ENCODE results near the gene ODAM.
A peak's percentile ranks its signal among the peaks of the same experiment; 100 is the strongest.
"Not testable (repeated sequence)": the region's sequence is repeated elsewhere in the genome, so short reads cannot be mapped to it uniquely, and the experiment has no call there.

Gene ODAM, protein sequence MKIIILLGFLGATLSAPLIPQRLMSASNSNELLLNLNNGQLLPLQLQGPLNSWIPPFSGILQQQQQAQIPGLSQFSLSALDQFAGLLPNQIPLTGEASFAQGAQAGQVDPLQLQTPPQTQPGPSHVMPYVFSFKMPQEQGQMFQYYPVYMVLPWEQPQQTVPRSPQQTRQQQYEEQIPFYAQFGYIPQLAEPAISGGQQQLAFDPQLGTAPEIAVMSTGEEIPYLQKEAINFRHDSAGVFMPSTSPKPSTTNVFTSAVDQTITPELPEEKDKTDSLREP

DNA sequence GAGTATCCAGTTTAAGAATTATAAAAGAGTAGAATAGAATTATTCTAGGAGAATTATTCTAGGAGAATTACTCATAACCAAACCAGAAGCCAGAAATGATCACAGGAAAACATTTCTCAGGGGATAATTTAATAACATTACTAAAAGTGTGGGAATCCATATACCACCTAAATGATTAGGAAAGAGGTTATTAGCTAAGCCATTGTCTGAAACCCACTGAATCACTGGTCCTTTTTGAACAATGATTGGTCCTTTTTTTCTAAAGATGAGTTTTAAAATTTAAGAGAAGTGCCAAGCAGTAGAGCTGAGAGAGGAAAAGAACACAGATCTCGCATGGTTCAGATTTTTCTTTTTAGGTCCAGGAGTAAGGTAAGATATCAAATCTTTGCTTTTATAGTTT, at the start of gene ODAM:
Gene ODAM (plus strand): TSS at position 301 of the 400 bp plus-strand sequence. CDS start 819 bp downstream, outside the sequence.
- no peak for DNase-seq

DNA sequence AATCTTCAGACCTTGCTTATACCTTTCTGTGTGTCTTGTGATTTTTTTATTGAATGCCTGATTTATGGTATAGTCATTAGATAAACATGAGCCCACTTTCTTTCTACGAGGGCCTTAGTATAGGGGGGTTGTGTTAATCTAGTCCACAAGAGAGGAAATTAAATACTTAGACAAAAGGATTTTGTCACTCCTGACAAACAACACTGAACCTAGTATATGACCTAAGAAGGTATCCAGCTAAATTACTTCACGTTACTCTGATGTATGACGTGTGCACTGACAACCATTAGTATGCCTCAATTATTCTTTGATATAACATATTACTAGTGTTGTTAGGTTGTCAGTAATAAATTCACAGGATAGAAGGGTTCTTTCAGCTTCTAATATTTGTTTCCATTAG, 44.3 kb upstream of the ODAM start:
- no peak for DNase-seq

DNA sequence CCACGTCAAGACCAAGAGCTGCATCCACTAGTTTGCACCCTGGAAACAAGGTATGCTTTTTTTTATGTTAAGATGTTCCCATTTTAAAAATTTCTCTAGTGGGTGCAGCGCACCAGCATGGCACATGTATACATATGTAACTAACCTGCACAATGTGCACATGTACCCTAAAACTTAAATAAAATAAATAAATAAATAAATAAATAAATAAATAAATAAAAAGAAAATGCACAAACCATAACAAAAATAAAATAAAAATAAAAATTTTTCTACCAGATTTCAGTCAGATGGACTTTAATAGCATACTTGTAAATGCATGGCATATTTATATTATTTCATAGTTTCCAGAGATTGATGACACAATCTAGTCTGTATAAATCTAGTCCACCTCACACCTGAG, 43.4 kb upstream of the ODAM start:
- DNase-seq: no peak

DNA sequence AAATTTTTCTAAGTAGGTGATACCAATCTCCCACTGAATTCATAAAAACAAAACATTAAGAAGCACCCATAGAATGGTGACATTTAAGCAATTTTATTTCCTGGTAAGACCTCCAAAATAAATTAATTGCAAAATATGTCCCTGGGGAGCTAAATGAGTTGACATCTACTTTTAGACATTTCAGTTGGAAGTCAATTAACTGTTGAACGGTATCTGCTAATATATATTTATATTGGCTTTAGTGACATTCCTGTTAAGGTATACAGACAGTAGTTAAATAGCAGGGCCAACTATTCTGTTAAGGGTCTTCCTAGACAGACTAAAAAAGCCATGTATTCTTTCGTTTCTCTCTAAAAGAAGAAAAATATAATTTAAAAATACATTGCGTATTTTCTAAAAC, 41.6 kb upstream of the ODAM start, which contains the start of gene PRR27:
Gene PRR27 (plus strand): TSS at position 301 of the 400 bp plus-strand sequence. CDS start 139 bp downstream, outside the sequence.
- DNase-seq: no peak

DNA sequence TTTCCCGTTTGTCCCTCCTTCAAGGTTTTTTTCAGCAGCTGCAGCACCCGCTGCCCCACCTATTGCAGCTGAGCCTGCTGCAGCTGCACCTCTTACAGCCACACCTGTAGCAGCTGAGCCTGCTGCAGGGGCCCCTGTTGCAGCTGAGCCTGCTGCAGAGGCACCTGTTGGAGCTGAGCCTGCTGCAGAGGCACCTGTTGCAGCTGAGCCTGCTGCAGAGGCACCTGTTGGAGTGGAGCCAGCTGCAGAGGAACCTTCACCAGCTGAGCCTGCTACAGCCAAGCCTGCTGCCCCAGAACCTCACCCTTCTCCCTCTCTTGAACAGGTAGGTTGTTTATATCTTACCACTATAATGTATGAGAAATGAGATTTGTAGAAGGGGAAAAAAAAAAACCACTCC, 36.9 kb upstream of the ODAM start:
- no peak for DNase-seq

DNA sequence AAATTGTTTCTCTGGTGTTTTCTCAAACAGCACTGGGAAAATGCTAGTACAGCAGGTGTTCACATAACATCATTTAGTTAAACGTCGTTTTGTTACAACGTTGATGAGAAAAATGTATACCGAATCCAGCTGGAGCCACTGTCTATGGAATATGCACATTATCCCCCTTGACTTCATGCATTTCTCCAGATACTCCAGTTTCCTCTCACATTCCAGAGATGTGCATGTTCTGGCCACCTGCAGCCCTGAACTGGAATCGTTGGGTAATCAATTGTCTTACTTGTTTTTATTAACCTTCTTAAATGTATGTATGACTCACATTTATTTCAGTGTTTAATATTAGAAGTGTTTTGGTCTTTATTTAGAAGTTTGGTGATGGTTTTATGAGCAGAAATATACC, 18.4 kb upstream of the ODAM start:
- DNase-seq: no peak

DNA sequence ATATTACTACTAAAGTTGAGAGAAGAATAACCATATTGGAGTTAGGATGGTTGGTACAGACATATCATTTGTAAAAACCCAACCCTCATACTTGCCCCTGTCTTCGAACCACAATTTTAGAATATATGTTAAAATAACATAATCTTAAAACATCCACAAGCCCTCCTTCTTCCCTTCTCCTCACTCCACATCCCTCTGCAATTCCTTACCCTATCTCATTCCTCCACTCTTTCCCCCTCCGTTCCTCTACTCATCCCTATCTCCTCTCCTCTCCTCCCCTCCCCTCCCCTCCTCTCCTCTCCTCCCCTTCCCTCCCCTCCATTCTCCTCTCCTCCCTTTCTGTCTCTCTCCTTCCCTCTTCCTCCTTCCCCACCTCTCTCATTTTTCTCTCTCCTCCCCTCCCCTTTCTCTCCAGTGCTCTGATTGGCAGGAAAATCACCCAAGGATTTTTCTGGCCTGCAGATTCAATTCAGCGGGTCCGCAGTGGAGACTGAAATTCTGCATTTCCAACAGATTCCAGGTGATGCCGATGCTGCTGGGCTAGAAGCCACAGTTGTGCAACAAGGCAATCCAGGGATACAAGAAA, 17.4 kb upstream of the ODAM start:
- DNase-seq: no peak

DNA sequence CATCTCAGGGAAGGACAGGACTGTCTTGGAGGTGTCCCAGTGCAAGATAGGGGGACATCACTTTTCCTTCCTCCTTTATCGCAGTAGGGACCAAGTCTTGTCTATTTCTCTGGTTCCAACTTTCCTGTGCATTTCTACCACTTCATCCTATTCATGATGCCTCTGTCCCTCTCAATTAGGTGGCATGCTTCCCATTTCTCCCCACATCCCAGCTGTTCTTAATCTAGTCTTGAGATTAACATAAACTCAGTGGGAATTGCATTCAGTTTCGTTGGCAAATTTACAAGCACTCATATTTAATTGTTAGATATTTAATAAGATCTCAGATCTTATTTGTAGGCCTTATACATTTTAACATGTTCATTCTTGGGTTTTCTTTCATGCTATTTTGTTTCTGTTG, 15.7 kb upstream of the ODAM start:
- no peak for DNase-seq

DNA sequence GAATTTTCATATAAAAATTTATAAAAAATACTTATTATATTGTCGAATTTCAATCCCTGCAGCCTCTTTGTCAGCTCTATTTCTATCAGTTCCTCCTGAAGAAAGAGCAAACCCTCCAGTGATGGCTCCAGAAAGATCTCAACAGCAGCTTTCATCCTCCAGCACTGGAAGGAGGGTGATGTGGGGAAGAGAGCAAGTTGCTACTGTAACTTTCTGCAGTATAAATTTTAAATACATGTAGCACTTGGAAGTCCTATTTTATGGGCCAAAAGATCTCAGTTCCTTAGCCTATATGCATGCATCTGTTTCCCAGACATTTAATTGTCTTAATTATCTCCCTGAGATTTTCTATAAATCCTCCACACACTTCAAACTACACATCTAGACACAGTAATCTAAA, 13.7 kb upstream of the ODAM start:
- DNase-seq: no peak

DNA sequence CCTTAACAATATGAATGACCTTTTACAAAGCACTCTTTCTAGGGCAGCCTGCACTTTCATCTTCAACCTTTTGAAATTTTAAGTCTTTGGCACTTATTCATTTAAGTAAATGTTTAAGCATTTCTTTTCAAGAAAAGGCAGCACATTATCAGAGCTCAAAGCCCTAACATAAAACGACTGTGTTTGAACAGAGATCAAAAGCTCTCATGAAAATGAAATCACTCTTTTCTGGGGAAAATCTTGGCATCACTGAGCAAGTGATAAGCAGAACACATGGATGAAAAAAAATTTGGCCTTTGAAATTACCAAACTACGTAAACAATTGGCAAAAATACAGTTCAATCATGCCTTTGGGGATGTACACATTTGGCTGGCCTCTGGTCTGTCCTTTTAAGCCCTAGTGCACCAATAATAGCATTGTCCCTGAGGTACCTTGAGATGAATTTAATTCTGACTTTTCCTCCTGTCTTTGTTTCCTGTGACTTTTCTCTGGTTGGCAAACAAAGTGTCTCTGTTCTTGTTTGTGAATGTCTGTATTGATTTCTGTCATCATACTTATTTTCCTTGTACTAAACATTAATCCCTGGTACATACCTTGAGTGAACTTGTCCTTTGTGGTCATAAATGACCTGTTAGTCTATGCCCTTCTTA, 12.9 kb upstream of the ODAM start:
- no peak for DNase-seq

DNA sequence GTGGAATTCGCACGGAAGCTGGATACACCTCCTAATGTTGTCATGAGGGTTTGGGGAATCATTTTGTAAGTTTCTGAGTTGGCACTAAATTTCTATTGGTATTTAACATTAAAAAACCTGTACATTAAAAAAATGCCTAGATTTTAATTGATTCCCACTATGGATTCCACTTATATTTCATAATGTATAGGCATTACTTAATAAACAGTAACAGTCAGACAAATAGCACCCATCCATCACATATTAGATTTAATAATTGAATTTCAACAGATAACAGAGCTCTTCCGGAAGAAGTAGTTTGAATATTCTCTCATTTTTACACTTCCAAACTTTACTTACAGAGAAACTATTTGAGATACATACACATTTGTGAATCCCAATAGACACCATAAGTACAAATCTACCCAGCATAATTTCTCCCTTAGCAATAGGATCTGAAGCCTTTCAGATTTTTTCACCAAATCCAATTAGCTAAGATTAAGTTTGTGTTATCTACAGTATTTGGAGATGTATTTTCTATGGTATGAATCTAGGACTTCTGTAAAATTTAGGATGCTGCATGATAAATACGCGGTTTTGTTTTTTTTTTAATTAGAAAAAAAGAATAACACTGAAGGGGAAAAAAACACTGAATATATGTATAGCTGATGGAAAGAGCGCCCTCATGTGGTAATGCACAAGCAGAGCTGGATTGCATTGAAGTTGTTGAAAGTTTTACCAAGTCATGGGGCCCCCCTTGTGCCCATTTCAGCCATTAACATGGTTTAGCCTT, 12.2 kb upstream of the ODAM start:
- DNase-seq: peak; percentile 18

DNA sequence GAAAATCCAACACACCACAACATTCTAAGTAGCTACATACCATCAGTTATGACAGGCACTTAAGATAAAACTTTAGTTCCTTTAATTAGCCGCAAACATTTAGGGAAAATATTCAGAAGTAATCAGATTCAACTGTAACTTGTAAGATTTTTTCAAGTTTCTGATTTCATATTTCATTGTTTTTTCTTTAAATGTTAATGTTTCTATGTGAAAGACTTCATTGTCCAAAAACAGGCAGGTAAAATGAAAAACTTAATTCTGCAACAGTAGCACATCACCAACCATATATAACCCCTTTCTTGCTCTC, 11.6 kb upstream of the ODAM start:
- no peak for DNase-seq

DNA sequence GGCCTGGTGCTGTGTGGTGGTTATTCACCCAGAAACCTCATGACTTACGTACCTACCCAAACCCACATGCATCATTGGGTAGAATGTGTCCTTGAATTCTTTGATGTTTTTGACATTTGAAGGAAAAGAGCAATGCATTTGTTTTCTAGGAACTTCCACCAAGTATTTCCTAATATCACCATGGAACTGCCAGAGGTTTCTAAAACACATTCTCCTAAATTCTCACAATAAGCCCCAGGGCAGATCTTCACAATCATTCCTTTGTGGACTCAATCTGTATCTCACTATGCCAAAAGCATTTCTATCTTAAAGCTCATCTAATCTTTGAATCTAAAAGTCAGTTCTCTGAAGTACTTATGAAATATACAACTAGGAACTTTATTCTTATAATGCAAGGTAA, 8.3 kb upstream of the ODAM start:
- no peak for DNase-seq

DNA sequence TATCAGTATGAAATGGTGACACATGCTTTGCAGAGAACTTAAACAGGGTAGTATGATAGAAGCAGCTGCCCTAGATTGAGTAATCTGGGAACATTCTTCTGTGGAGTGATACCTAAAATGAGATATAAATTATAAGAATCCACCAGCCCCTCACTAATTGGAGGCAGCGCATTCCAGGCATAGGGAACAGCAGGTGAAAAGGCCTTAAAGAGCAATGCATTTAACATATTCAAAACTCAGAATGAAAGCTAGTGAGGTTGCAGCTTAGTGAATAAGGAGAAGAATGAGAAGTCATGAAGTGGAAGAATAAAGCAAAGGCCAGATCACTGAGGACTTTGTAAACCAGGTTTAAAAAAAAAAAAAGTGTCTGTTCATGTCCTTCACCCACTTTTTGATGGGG, 4.9 kb upstream of the ODAM start:
- DNase-seq: no peak

DNA sequence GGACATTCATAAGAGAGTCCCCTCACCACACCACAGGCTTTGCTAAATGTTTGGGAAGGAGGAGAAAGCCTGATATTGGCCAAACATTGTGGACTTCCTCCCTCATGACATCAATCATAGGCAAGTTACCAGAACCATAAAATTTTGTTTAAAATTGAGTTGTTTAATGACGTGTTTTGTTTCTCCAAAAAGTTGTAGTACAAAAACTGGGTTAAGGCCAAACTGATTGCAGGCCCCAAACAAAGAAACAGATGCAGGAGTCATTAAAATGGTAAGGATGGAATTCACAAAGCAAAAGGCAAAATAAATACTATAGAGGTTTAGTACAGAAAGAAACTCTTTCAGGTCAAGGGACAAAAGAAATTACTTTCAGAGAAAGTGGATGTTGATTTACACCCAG, 3.9 kb upstream of the ODAM start:
- no peak for DNase-seq

DNA sequence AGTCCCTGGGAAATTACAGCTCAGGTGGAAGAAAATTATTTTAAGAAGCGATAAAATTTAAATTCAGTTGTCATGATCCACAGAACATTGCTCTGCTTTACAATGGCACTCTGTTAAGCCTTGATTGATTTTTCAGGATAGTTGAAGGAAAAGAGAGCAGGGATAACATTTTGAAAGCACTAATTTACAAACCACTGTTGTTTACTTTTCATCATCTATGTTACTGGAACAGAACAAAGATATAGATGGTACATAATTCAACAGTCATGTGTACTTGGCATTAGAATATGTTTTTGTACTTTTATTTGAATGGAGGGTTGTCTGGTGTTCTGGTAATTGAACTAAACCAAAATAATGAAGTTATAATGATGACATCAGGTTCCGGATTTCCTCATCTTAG, 2.6 kb upstream of the ODAM start:
- DNase-seq: no peak

DNA sequence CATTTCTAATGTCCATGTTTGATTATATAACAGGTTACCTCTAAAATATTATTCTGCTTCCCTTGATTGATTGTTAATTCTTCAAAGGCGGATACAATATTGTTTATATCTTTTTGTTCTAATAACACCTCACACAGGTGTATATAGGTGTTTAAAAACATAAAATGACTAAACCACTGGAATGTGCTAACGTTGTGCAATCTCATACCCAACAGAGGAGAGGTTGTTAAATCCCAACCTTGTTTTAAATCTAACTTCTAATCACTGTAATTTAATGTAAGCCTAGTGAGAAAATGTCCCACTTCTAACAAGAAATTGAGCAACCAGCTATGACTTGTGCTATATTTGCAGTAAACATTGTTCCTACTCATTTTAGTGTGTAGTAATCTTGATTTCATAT, 1.3 kb downstream of the ODAM start:
- DNase-seq: no peak

DNA sequence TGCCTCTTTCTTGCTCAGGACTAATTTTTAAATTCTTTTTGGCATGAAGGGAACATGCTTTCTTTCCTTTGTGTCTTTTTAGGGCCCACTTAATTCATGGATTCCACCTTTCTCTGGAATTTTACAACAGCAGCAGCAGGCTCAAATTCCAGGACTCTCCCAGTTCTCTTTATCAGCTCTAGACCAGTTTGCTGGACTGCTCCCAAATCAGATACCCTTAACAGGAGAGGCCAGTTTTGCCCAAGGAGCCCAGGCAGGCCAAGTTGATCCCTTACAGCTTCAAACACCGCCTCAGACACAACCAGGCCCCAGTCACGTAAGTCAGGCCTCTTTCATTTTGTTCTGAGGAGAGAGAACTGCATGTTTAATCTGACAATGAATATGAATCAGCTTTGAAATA, 2.3 kb downstream of the ODAM start:
- DNase-seq: no peak

DNA sequence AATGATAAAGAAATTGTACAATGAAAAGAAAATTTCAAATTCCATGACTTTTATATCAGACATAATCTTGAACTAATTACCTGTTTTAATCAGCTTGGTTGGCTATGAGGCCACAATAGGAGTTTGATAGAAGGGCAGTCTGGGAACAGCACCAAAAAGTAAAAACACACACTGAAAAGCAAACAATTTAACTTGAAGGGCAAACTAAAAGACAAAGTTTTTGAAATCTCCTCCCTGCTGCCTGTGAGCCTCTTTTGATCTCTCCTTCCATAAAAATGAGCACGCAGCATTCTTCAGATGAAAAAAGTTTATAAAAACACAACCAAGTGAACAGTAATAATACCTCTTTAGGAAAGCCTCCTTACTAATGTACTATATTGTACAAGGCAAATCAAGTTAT, 8.1 kb downstream of the ODAM start:
- no peak for DNase-seq

DNA sequence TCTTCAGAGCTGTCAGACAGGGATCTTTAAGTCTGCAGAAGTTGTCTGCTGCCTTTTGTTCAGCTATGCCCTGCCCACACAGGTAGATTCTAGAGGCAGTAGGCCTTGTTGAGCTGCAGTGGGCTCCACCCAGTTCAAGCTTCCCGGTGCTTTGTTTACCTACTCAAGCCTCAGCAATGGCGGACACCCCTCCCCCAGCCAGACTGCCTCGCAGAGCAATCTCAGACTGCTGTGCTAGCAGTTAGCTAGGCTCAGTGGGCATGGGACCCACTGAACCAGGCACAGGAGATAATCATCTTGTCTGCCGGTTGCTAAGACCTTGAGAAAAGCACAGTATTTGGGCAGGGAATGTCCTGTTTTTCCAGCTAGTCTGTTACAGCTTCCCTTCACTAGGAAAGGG, 17.2 kb downstream of the ODAM start:
- DNase-seq: not testable (repeated sequence)

DNA sequence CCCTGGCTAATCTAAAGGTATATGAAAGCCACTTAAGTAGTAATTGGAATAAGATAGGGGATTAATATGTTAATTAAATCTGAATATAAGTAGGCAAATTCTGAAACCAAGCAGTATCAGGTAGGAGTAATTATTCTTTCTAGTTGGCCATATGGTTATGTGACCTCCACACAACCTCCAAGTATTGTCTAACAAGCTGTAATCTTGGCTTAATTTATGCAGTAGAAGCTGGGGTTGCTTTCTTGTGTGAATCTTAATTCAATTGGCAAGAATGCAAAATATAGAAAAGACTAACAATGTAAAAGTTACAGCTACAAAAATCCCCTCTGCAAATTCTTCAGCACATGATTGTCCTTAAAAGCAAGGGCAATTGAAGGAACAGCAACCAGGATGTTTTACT, 20.6 kb downstream of the ODAM start:
- not testable (repeated sequence) for DNase-seq

DNA sequence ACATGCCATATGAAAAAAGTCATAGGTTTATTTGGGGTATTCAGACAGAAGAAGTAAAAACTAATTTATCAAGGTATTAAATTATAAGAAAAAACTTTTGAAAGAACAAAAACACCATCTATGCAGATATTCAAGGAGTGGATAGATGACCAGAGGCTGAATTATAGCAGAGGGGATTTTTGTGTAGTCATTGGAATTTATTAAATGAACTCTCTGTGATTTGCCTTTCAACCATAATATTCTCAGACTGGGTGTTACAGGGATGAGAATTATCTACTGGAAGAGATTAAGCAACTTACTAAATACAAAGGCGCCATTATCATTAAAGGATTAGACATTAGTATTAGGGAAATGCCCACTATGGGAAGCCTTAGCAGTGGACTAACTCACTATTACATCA, 21.0 kb downstream of the ODAM start:
- DNase-seq: not testable (repeated sequence)

DNA sequence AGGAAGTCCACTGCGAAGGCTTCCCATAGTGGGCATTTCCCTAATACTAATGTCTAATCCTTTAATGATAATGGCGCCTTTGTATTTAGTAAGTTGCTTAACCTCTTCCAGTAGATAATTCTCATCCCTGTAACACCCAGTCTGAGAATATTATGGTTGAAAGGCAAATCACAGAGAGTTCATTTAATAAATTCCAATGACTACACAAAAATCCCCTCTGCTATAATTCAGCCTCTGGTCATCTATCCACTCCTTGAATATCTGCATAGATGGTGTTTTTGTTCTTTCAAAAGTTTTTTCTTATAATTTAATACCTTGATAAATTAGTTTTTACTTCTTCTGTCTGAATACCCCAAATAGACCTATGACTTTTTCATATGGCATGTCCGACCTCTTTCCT, 25.9 kb downstream of the ODAM start:
- DNase-seq: not testable (repeated sequence)

DNA sequence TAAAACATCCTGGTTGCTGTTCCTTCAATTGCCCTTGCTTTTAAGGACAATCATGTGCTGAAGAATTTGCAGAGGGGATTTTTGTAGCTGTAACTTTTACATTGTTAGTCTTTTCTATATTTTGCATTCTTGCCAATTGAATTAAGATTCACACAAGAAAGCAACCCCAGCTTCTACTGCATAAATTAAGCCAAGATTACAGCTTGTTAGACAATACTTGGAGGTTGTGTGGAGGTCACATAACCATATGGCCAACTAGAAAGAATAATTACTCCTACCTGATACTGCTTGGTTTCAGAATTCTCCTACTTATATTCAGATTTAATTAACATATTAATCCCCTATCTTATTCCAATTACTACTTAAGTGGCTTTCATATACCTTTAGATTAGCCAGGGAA, 26.3 kb downstream of the ODAM start:
- DNase-seq: not testable (repeated sequence)
